Ammon's horn (tissue), 1 donor: ENCODE results near the gene CDKAL1.
"Not testable (repeated sequence)": the region's sequence is repeated elsewhere in the genome, so short reads cannot be mapped to it uniquely, and the experiment has no call there.

Source experiments
- DNase-seq: peaks from one replicate; pipeline ENCODE4 v3.0.0-alpha.2; 2016; ENCODE audit warnings: low spot score

The CDKAL1 gene

DNA sequence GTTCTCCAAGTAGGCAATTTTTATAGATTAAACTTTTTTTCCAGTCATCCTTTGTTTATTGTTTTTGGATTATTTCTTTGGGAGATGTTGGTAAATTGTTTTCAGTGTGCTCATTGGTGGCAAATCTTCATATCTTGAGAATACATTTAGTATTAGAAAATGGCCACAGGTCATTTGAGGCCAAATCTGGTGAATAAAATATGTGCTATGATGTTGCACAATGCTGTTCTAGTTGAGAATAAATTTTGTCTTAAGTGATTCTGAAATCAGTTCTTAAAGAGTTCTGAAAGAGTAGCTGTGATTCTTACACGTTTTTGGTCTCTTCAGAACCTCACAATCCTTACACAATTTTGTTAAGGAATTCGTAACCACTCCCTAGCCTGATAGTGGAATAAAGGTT lies 20.1 kb downstream of the CDKAL1 start:
- no peak for DNase-seq

DNA sequence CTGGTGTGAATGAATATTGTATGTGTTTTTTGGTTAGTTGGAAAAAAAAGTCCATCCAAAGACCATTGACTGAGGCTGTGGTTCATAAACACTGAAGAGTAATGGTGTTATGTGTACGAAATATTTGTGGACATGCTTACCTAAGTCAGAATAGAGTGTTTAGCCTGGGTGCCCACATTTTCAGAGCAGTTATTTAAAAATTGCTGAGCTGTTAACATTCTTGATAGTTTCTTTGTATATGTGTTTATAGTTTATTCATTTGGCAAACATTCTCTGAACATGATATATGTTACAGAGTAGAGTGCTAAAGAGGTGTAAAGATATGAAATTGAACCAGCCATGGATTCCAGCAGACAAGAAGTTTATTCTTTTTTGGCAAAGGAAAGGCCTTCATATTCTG lies 20.6 kb downstream of the CDKAL1 start:
- DNase-seq, result no peak

GRCh38 chr6:20559924-20560551 lies 25.8 kb downstream of the CDKAL1 start:
- DNase-seq, result no peak

DNA sequence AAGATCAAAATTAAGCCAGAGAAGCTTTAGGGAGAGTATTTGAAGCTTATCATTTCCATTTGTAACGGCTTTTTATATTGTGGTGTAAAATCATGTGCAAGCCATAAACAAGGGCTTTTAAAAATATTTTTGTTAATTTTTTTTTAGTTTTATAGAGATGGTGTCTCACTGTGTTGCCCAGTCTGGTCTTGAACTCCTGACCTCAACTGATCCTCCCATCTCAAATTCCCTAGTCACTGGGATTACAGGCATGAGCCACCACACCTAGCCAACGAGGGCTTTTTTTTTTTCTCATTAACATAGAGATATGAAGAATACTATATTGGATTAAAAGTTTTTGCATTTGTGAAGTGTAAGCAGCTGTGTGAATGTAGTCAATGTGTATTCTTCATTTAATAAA lies 29.1 kb downstream of the CDKAL1 start:
- no peak for DNase-seq

- no peak for DNase-seq
Measured at GRCh38 chr6:20564269-20564668, 30.0 kb downstream of the CDKAL1 start.

GRCh38 chr6:20564777-20565176 lies 30.5 kb downstream of the CDKAL1 start:
- no peak for DNase-seq

DNA sequence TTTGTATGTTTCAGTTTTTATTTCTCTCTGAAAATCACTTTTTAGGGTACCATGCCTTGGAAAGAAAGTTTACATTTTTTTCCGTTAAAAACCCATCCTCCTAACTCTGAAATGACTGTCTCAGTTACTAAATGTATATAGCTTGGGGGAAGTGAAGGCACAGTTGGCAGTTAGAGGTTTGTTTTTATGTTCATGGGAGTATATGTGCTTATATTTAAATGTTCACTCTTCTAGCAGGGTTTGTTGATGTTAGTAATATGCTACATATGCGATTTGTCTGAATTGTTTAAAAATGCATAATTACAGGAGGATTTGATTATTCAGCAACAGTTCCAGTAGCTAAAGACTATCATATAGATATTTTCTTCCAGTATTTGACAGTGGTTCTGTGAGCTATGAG lies 31.1 kb downstream of the CDKAL1 start:
- DNase-seq, result no peak

DNA sequence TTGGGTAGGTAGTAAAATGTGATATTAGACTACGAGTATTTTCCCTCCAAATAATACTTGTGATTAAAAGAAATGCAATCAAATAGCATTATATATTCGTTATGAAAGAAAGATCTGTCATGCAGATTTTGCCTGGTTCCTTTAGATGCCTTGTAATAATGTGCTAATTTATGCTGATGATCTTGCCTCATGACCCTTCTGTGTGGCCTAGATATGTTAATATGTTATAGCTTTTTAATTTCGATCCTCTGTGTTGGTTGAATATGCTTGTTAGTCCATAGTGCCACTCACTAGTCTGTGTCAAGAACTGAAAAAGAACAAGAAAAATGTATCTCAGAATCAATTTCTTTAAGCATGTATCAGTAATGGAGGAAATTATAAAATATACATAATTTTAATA lies 31.9 kb downstream of the CDKAL1 start:
- DNase-seq, result no peak

GRCh38 chr6:20569000-20569610 lies 34.8 kb downstream of the CDKAL1 start:
- no peak for DNase-seq

DNA sequence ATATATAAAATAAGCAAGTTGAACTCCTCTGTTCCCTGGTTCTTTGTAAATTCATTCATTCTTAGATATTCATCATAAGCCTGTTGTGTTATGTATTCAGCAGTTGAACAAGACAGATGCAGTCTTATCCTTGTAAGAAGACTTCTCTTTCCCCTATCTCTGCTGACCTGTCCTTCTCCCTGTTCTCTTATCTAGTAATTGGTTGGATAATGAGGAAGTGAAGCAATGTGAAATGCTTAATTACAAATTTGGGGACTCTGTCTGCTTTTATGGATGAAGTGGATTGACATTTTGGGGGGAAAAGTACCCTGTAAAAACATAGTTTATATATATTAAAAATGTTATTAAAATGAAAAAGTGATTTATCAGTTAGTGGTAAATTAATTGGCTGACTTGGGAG lies 37.0 kb downstream of the CDKAL1 start:
- DNase-seq, result no peak

GRCh38 chr6:20572288-20572687 lies 38.0 kb downstream of the CDKAL1 start:
- no peak for DNase-seq

DNA sequence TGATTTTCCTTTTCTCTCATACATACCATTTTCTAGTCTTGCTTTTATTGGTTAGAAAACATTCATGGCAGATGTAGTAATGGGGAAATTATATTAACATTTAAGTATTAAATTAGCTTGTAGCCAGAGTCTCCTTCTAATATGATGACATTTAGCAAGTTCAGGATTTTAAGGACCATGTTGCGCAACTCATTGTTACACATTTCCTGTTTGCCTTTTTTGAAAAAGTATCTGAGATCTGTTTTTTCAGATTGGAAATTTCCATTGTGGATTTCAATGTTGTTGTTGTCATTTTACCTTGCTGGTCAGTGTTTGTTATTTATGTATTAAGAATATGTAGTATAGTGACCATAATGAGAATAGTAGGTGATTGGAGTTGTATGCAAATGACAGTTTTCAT lies 38.7 kb downstream of the CDKAL1 start:
- DNase-seq, result no peak

DNA sequence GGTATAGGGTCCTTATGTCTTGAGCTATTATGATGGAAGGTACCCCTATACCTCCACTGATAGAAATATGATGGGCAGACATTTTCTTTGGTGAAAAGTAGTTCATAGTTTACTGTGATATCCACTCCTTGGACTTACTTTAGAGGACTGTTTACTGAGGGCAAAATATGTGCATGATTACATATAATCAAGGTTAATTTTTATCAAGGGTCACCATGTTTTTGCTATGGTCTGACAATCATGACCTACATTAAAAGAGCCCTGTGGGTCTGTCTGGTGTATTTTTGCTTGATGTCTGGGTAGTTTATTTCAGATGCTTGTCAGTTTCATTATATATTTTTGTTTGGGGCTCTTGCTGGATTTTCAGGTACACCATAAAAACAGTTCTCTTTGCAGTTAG lies 40.1 kb downstream of the CDKAL1 start:
- no peak for DNase-seq

DNA sequence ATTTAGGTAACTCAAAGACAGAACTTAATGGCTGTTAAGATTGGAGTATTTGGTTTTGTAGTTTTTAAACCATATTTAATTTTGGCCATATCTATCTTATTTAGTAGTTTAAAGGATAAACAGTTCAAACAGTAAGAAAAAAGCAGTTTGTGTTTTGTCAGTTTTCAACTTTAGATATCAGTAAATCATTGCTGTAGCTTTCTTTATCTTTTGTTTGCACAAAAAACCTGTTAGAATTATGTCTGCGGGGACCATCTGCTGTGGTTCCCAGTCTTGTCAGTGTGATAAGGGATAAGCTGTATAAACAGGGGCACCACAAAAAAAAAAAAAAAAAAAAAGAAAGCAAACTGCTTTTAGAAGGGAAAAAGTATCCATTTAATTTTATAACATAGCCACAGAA lies 40.9 kb downstream of the CDKAL1 start:
- DNase-seq, result no peak

DNA sequence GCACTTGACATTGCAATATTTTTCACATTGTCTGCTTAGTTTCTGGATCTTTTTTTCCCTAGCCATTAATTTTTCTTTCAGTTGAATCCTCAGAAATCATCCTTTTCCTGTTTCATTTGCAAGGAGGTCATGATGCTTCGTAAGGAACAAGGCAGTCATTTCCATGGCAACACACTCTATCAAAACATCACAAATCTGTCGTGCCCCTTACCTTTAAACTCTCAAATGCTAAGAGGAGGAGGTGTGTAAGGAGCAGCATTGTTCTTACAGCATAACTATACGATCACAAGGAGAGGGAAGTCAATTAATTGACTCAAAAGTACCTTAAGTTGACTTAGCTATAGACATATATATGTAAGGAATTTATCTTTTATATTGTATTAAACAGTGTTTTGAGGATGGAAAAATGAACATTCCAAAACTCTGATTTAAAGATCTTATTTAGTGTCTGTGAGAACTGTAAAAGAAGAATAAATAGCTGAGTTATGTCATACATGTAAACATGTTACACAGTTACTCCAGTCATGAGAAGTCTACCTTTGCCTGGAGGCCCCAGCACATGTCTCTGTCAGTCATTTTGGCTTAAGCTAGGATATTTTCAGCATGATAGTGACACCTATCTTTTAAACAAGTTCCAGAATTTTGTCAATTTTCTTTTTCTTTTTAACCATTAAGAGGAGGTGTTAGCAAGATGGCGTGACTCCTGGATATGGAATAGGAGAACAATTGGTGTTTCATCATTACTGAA lies 41.6 kb downstream of the CDKAL1 start:
- no peak for DNase-seq

DNA sequence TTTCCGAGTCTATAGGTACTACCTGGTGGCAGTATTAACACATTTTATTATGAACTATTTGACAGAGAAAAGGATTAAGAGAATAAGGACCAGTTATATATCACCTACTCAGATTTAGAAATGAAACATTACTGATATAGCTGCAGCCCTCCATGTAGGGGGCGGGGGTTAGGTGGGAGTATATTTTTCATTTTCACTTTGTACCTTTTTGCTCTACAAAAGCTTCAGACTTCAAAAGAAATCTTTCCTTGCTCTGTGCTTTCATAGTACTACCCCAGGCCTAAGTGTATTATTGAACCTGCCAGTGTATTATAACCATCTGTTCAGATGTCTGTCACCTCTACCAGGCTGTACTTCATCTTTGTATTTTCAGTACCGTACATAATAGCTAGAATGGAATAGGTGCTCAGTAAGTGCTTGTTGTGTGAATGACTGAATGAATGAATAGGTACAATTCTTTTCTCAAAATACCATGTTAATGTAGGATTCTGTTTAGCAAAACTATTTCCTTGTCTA lies 43.0 kb downstream of the CDKAL1 start:
- no peak for DNase-seq

DNA sequence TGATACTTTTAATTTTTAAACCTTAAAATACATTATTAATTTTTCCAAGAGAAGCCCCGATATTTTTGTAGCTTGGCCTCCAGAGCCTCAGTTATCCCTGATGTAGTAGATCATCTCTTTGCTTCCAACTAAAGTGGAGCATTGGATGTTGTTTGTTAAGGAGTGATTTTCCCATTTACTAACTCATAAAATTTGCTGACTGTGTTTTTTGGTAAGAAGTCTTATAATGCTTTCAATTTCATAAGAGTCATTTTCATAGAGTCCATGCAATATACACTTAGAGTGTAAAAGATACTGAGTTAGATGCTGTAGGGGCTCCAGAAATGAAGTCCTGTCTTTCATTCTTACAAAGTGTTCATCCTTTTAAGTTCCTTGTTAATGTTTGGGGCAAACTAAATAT lies 46.8 kb downstream of the CDKAL1 start:
- DNase-seq, result no peak

DNA sequence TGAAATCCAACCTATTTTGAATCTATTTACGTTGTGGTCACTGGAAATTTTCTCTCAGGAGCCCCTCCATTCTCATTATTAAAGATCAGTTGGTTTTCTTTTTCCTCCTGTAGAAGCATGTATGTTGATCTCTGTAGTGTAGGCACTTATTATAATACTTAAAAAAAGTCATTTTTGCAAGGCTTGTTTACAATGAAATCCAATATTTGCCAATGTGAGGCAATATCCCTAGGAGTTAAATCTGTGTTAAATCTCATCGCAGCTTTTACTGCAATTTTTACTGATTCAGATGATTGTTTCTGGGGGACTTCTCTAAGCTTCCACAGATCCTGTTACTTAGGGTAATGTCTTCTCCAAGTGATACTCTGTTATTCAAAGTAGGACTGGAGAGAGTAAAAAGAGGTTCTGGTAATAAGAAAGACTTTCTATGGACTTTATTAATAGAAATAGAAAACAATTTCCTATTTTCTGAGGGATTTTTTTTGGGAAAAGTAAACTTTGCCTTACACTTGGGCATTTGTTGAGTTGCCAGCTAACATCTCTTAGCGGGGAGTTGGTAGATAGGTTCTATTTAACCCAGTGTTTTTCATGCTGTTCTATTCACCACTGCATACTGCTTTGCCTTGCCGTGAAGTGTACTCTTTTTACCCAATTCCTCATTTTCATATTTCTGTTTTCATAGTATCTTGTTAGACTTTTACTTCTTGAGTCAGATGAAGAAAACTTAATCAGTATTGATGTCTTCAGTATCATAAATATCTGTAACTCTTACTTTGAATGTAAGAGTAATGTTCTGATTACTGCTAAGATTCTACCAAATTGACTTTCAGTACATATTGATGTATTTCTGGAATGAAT lies 48.6 kb downstream of the CDKAL1 start:
- DNase-seq, result no peak

GRCh38 chr6:20583444-20583800 lies 49.2 kb downstream of the CDKAL1 start:
- DNase-seq, result no peak

- no peak for DNase-seq
Measured at GRCh38 chr6:20584100-20584731, 50.0 kb downstream of the CDKAL1 start.

- DNase-seq, result no peak
Measured at GRCh38 chr6:20589266-20589665, 55.0 kb downstream of the CDKAL1 start.

- DNase-seq, result not testable (repeated sequence)
Measured at GRCh38 chr6:20590476-20590875, 56.2 kb downstream of the CDKAL1 start.
